Tibial nerve (tissue), 4 donors: ENCODE results near the gene ITPK1. TPM values are rescaled to one million over a fixed set of nuclear protein-coding genes. Genes with fewer than 3 reads are reported as not detected.
"Not testable (repeated sequence)": the region's sequence is repeated elsewhere in the genome, so short reads cannot be mapped to it uniquely, and the experiment has no call there.

ENCODE experiments used
- DNase-seq, 2 donors: peaks; one replicate each; pipeline ENCODE4 v3.0.0-alpha.2; 2019; ENCODE audit warnings: low spot score in 2 of 2
- H3K27ac ChIP-seq, 4 donors: fragments of 200-600 bp; sonication (generic) in 3 of 4; one replicate each; pipeline ENCODE4 v1.5.1; 2017 to 2019; ENCODE audit warnings: mild to moderate bottlenecking in 1 of 4
- H3K27me3 ChIP-seq, 2 donors: fragments of 200-600 bp; sonication (generic) in 1 of 2; one replicate each; pipeline versions ENCODE4 v1.5.1 to v1.6.0; 2017 to 2019
- H3K36me3 ChIP-seq, 3 donors: fragments of 200-600 bp; sonication (generic); one replicate each; pipeline ENCODE4 v1.5.1; 2018 to 2019
- H3K4me1 ChIP-seq, 4 donors: fragments of 200-600 bp; sonication (generic) in 3 of 4; one replicate each; pipeline ENCODE4 v1.5.1; 2017 to 2019
- H3K4me3 ChIP-seq, 4 donors: fragments of 200-600 bp; sonication (generic) in 3 of 4; one replicate each; pipeline ENCODE4 v1.5.1; 2017 to 2019; ENCODE audit warnings: mild to moderate bottlenecking in 1 of 4, moderate library complexity in 1 of 4
- H3K9me3 ChIP-seq, 4 donors: fragments of 200-600 bp; sonication (generic) in 3 of 4; one replicate each; pipeline ENCODE4 v1.5.1; 2017 to 2019
- EP300 ChIP-seq, 2 donors: sonication (generic); formaldehyde crosslinking; IDR thresholded peaks; one replicate each; pipeline ENCODE4 v1.6.1; 2017; ENCODE audit warnings: antibody characterized with exemption in 2 of 2, mild to moderate bottlenecking in 1 of 2
- POLR2A ChIP-seq, 2 donors: fragments of 450-650 bp; IDR thresholded peaks; one replicate each; pipeline ENCODE4 v1.6.1; 2017; ENCODE audit warnings: antibody characterized with exemption in 2 of 2, mild to moderate bottlenecking in 2 of 2, moderate library complexity in 2 of 2
- WGBS, 2 donors: methylation state at CpG; one replicate each; pipeline ENCODE4 v1.1.5; 2018; 5-methylcytosine and 5-hydroxymethylcytosine counted together
- total RNA-seq, 4 donors: library from RNA; depleted of rRNA; stranded (reverse); fragments of >200 nt; gene quantifications; one replicate each; pipeline ENCODE4 v1.1.0, GENCODE V29; 2016
- TF ChIP-seq, protein P1 (sequence below), 5 experiments: fragments of 200-600 bp in 3 of 5; fragments of 450-650 bp in 2 of 5; sonication (generic) in 3 of 5; IDR thresholded peaks; one replicate each; pipeline ENCODE4 v1.5.1; 2016 to 2019; ENCODE audit warnings: antibody characterized with exemption in 5 of 5, mild to moderate bottlenecking in 3 of 5, moderate library complexity in 2 of 5

The ITPK1 gene
- total RNA-seq, 4 donors from 2014 or later: 67.4 to 121 (median 92.5) TPM

DNA sequence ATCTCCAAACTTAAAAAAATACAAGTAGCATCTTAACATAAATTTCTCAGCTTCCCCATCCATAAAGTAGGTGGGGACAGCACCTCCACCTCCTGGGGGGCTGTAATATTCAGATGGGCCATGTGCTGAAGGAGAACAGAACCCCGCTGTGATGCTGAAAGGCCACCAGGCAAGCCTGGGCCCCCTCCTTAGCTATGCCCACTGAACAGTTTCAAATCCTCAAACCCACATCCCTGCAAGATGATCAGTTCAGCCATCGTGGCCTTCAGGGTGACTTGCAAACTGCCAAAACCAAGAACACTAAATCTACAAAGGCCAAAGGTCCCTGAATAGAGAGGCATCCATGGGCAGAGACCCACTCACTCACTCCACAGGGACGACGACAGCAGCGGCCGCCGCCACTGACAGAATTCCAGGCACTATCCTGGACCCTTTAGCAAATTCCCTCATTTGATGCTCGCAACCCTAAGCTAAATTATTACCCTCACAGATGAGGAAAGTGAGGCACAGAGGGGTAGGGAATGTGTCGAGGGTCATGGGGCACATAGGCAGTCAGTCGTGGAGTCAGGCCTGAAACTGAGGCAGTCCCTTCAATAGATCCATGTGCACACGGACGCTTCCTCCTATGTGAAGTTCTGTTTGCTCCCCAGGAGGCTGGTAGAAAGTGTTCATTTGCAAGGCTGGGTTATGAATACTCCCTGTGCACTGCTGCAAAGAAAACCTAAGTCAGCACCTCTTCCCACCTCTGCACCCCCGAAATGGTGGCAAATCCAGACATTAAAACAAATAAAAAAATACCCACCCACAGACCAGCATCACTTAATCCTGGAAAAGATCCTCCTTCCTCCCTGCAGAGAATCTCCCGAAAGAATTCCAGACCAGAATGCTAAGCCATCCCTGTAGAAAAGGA is 5.9 kb downstream of the ITPK1 start:
- Histone ChIP-seq H3K27ac (peak overlapping the region in 3 of 4 donors; percentile 16 to 98 (median 97)), H3K4me1 (peaks cover 0 to 93% (median 55%) of the 10 kb centered on the region in 4 donors), H3K4me3 (no peak overlapping the region), H3K27me3 (no peaks in the 10 kb centered on the region), H3K9me3 (no peaks in the 10 kb centered on the region), H3K36me3 (no peaks in the 10 kb centered on the region)
- TF ChIP-seq POLR2A (IDR thresholded peaks at IDR 0.05): no peak
- TF ChIP-seq, protein P1, sequence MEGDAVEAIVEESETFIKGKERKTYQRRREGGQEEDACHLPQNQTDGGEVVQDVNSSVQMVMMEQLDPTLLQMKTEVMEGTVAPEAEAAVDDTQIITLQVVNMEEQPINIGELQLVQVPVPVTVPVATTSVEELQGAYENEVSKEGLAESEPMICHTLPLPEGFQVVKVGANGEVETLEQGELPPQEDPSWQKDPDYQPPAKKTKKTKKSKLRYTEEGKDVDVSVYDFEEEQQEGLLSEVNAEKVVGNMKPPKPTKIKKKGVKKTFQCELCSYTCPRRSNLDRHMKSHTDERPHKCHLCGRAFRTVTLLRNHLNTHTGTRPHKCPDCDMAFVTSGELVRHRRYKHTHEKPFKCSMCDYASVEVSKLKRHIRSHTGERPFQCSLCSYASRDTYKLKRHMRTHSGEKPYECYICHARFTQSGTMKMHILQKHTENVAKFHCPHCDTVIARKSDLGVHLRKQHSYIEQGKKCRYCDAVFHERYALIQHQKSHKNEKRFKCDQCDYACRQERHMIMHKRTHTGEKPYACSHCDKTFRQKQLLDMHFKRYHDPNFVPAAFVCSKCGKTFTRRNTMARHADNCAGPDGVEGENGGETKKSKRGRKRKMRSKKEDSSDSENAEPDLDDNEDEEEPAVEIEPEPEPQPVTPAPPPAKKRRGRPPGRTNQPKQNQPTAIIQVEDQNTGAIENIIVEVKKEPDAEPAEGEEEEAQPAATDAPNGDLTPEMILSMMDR (IDR thresholded peaks at IDR 0.05): no peak
- no peak for TF ChIP-seq EP300 (IDR thresholded peaks at IDR 0.05)
- no peak for DNase-seq
- WGBS, 2 donors: 57 to 70% methylated on average over 14 of the region's 14 CpGs

- Histone ChIP-seq H3K9me3 (no peaks in the 10 kb centered on the region), H3K27me3 (no peaks in the 10 kb centered on the region), H3K4me3 (no peak overlapping the region), H3K27ac (peak overlapping the region in 3 of 4 donors; percentile 43 to 73 (median 52)), H3K36me3 (no peaks in the 10 kb centered on the region), H3K4me1 (peaks cover 0 to 94% (median 57%) of the 10 kb centered on the region in 4 donors)
- TF ChIP-seq POLR2A (IDR thresholded peaks at IDR 0.05) (no peak), EP300 (IDR thresholded peaks at IDR 0.05) (no peak)
- TF ChIP-seq, protein P1 (IDR thresholded peaks at IDR 0.05): no peak
- WGBS, 2 donors: 41 to 49% methylated on average over 2 to 4 of the region's 4 CpGs
- DNase-seq: no peak
These were observed 7.6 kb downstream of the ITPK1 start for GRCh38 chr14:93108105-93108504.

GRCh38 chr14:93107453-93107852 is 8.3 kb downstream of the ITPK1 start:
- peaks cover 0 to 88% (median 55%) of the 10 kb centered on the region in 4 donors for H3K4me1 ChIP-seq
- DNase-seq: no peak
- WGBS, 2 donors: 83 to 94% methylated on average over 9 to 11 of the region's 11 CpGs

GRCh38 chr14:93106541-93107156 is 9.1 kb downstream of the ITPK1 start:
- Histone ChIP-seq H3K4me3 (no peak overlapping the region), H3K4me1 (peaks cover 0 to 90% (median 57%) of the 10 kb centered on the region in 4 donors)

More at GRCh38 chr14:93107453-93107852, 8.3 kb downstream of the ITPK1 start:
- Histone ChIP-seq H3K4me3 (no peak overlapping the region), H3K9me3 (no peaks in the 10 kb centered on the region), H3K36me3 (no peaks in the 10 kb centered on the region), H3K27me3 (no peaks in the 10 kb centered on the region), H3K27ac (peak overlapping the region in 3 of 4 donors; percentile 43 to 73 (median 52))
- TF ChIP-seq, protein P1 (IDR thresholded peaks at IDR 0.05): no peak
- TF ChIP-seq EP300 (IDR thresholded peaks at IDR 0.05): no peak
- no peak for TF ChIP-seq POLR2A (IDR thresholded peaks at IDR 0.05)

DNA sequence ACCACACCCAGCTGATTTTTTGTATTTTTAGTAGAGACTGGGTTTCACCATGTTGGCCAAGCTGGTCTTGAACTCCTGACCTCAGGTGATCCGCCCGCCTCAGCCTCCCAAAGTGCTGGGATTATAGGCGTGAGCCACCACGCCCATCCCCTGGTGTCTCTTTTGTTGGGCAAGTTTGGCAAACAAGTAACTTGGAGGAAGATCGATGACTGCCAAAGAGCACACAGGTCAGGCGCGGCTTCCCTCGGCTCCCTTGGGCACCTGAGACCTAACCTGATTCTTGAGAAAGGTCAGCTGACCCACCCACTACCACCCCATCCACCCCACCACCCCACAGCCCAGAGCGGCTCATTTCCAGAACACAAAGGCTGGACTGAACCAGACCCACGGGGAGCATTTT is 9.9 kb downstream of the ITPK1 start:
- not testable (repeated sequence) for H3K27me3 ChIP-seq, H3K36me3 ChIP-seq, H3K9me3 ChIP-seq, H3K4me3 ChIP-seq, DNase-seq
- H3K4me1 ChIP-seq: peaks cover 0 to 91% (median 55%) of the 10 kb centered on the region in 4 donors
- peak overlapping the region in 1 of 4 donors; percentile 63 for H3K27ac ChIP-seq
- WGBS, 2 donors: 82 to 84% methylated on average over 10 of the region's 10 CpGs

More at GRCh38 chr14:93106541-93107156, 9.1 kb downstream of the ITPK1 start:
- H3K9me3 ChIP-seq: no peaks in the 10 kb centered on the region
- no peaks in the 10 kb centered on the region for H3K27me3 ChIP-seq
- H3K36me3 ChIP-seq: no peaks in the 10 kb centered on the region
- TF ChIP-seq POLR2A (IDR thresholded peaks at IDR 0.05) (no peak), EP300 (IDR thresholded peaks at IDR 0.05) (no peak)
- TF ChIP-seq, protein P1 (IDR thresholded peaks at IDR 0.05): no peak
- 80 to 89% methylated on average over 6 of the region's 6 CpGs for WGBS, 2 donors
- H3K27ac ChIP-seq: peak overlapping the region in 2 of 4 donors; percentile 1 to 73
- DNase-seq: no peak
